Measurements from ENCODE around the gene PARP11.
"Not testable (repeated sequence)": the region's sequence is repeated elsewhere in the genome, so short reads cannot be mapped to it uniquely, and the experiment has no call there.

The PARP11 gene

GRCh38 chr12:3882896-3883564, 9.8 kb upstream of the PARP11 start:
- no peak for DNase-seq (ENCODE audit: low read depth)

- no peak for DNase-seq (ENCODE audit: low read depth)
Measured at GRCh38 chr12:3882406-3882805, 9.2 kb upstream of the PARP11 start.

GRCh38 chr12:3881281-3881950, 8.2 kb upstream of the PARP11 start:
- no peak for DNase-seq (ENCODE audit: low read depth)

GRCh38 chr12:3879846-3880245, 6.6 kb upstream of the PARP11 start:
- DNase-seq (ENCODE audit: low read depth) = no peak

GRCh38 chr12:3871356-3871755, 1.8 kb downstream of the PARP11 start:
- no peak for DNase-seq (ENCODE audit: low read depth)

GRCh38 chr12:3869865-3870264, 3.3 kb downstream of the PARP11 start:
- no peak for DNase-seq (ENCODE audit: low read depth)

- no peak for DNase-seq (ENCODE audit: low read depth)
Measured at GRCh38 chr12:3869433-3869832, 3.8 kb downstream of the PARP11 start.

- DNase-seq (ENCODE audit: low read depth) = no peak
Measured at GRCh38 chr12:3863756-3864155, 9.4 kb downstream of the PARP11 start.

- no peak for DNase-seq (ENCODE audit: low read depth)
Measured at GRCh38 chr12:3842517-3842916, 30.7 kb downstream of the PARP11 start.

- no peak for DNase-seq (ENCODE audit: low read depth)
Measured at GRCh38 chr12:3841783-3842182, 31.4 kb downstream of the PARP11 start.

GRCh38 chr12:3840833-3841232, 32.4 kb downstream of the PARP11 start:
- DNase-seq (ENCODE audit: low read depth) = not testable (repeated sequence)

GRCh38 chr12:3839745-3840144, 33.5 kb downstream of the PARP11 start:
- not testable (repeated sequence) for DNase-seq (ENCODE audit: low read depth)

- not testable (repeated sequence) for DNase-seq (ENCODE audit: low read depth)
Measured at GRCh38 chr12:3838701-3839548, 34.3 kb downstream of the PARP11 start.

- DNase-seq (ENCODE audit: low read depth) = no peak
Measured at GRCh38 chr12:3838076-3838475, 35.1 kb downstream of the PARP11 start.

GRCh38 chr12:3837049-3837448, 36.1 kb downstream of the PARP11 start:
- no peak for DNase-seq (ENCODE audit: low read depth)

- DNase-seq (ENCODE audit: low read depth) = no peak
Measured at GRCh38 chr12:3836641-3837040, 36.6 kb downstream of the PARP11 start.

- DNase-seq (ENCODE audit: low read depth) = no peak
Measured at GRCh38 chr12:3835914-3836313, 37.3 kb downstream of the PARP11 start.

GRCh38 chr12:3834774-3835173, 38.4 kb downstream of the PARP11 start:
- DNase-seq (ENCODE audit: low read depth) = no peak

GRCh38 chr12:3833670-3834310, 39.4 kb downstream of the PARP11 start:
- no peak for DNase-seq (ENCODE audit: low read depth)

- DNase-seq (ENCODE audit: low read depth) = no peak
Measured at GRCh38 chr12:3832738-3833137, 40.5 kb downstream of the PARP11 start.

GRCh38 chr12:3828888-3829287, 44.3 kb downstream of the PARP11 start:
- no peak for DNase-seq (ENCODE audit: low read depth)

- no peak for DNase-seq (ENCODE audit: low read depth)
Measured at GRCh38 chr12:3827301-3828000, 45.7 kb downstream of the PARP11 start.

Measured in stromal cell of bone marrow (primary cell).